Pancreas (tissue), 10 donors: ENCODE results near the gene GPR139. TPM values are rescaled to one million over a fixed set of nuclear protein-coding genes. Genes with fewer than 3 reads are reported as not detected.

Source experiments
- ATAC-seq, 4 donors: fragments of 200-7000 bp; cut with Tn5 transposase; one replicate each; pipeline versions ENCODE4 v1.8.0 to v1.9.1; 2020; ENCODE audit warnings: mild to moderate bottlenecking in 4 of 4, moderate library complexity in 4 of 4
- DNase-seq, 6 donors: peaks; one replicate each; pipeline ENCODE4 v3.0.0-alpha.2; 2020
- FAIRE-seq: peaks from 2 replicates; lab custom pipeline; 2012; peaks lifted over from hg19 to GRCh38; lab: Jason Lieb, UNC
- H3K27ac ChIP-seq, 4 donors: fragments of 200-600 bp; sonication (generic); 1 replicate in 3 of 4; 2 replicates in 1 of 4; pipeline versions ENCODE4 v1.5.0 to v1.8.0; 2020
- H3K27me3 ChIP-seq, 4 donors: fragments of 200-600 bp; one replicate each; pipeline ENCODE4 v1.8.0; 2021
- H3K36me3 ChIP-seq, 3 donors: fragments of 200-600 bp; sonication (generic) in 1 of 3; one replicate each; pipeline versions ENCODE4 v1.5.0 to v1.8.0; 2020 to 2021
- H3K4me1 ChIP-seq, 3 donors: fragments of 200-600 bp; one replicate each; pipeline ENCODE4 v1.8.0; 2021
- H3K4me3 ChIP-seq, 4 donors: fragments of 200-600 bp; sonication (generic) in 2 of 4; one replicate each; pipeline versions ENCODE4 v1.5.0 to v1.8.0; 2020 to 2021
- H3K9me3 ChIP-seq, 4 donors: fragments of 200-600 bp; one replicate each; pipeline ENCODE4 v1.8.0; 2021
- CTCF ChIP-seq, 4 donors: fragments of 200-600 bp; sonication (generic) in 3 of 4; IDR thresholded peaks; one replicate each; pipeline versions ENCODE4 v1.5.0 to v1.8.0; 2021; ENCODE audit warnings: antibody characterized with exemption in 4 of 4
- WGBS, 2 donors: extraction: QIAGEN DNeasy Blood & Tissue Kit; methylation state at CpG; one replicate each; pipeline ENCODE4 v1.1.7; 2013; 5-methylcytosine and 5-hydroxymethylcytosine counted together
- intact Hi-C, 3 donors: fragments of 100-400 bp; cut with DNase I; formaldehyde crosslinking; loops; one replicate each; pipeline versions ENCODE4 v1.11.1 to v1.14.2; 2022
- polyA plus RNA-seq, 2 donors: library from polyadenylated mRNA; stranded (reverse); fragments of 200-250 nt; gene quantifications; one replicate each; pipeline ENCODE4 v1.2.3, GENCODE V29; 2013
- total RNA-seq, 6 donors: library from RNA; stranded (reverse); fragmentation: NEBNext Ultra II Directional in 4 of 6; extraction: Animal tissue kit (Norgen Biotek cat#: 25700) in 4 of 6; gene quantifications; one replicate each; pipeline versions ENCODE4 v1.2.1 to v1.2.4, GENCODE V29; 2021 to 2023
- donor health status: healthy with polysubstance abuse.
- donor health status: DM: no; HTN: no; CAD: no; lungs with moderate emphysema.
- donor health status: DM: no; HTN: no; CAD: no.
- donor health status: control.
- donor health status: control.
- donor health status: Bipolar disorder and iron deficiency.
- donor health status: DM: yes; HTN: yes; CAD: no.
- donor health status: DM: no; HTN: no; CAD: no.
- donor health status: DM: no; HTN: no; CAD: no.
- donor health status: DM: yes; HTN: yes; CAD: no.

Gene GPR139
- total and polyA plus RNA-seq, 8 donors, result not detected

- TF ChIP-seq CTCF (IDR thresholded peaks at IDR 0.05), result no peak
- ATAC-seq, result no peak
These were observed 31.0 kb upstream of the GPR139 start for GRCh38 chr16:20104563-20105183.

GRCh38 chr16:20102521-20102920 is 28.8 kb upstream of the GPR139 start:
- 52 to 74% methylated on average over 1 of the region's 1 CpG for WGBS, 2 donors
- intact Hi-C loops, result no loop called here

More at GRCh38 chr16:20104563-20105183, 31.0 kb upstream of the GPR139 start:
- Histone ChIP-seq H3K4me3 (no peak overlapping the region), H3K9me3 (no peaks in the 10 kb centered on the region), H3K4me1 (no peaks in the 10 kb centered on the region), H3K27ac (no peak overlapping the region), H3K36me3 (no peaks in the 10 kb centered on the region), H3K27me3 (no peaks in the 10 kb centered on the region)
- intact Hi-C loops, result no loop called here
- DNase-seq (no peak), FAIRE-seq (no peak)
- 55 to 56% methylated on average over 4 of the region's 4 CpGs for WGBS, 2 donors

GRCh38 chr16:20102021-20102420 is 28.3 kb upstream of the GPR139 start:
- H3K36me3 ChIP-seq, result no peaks in the 10 kb centered on the region
- DNase-seq, result no peak
- no peak for ATAC-seq
- 53 to 71% methylated on average over 2 of the region's 2 CpGs for WGBS, 2 donors
- no peaks in the 10 kb centered on the region for H3K4me1 ChIP-seq
- intact Hi-C loops, result no loop called here
- no peaks in the 10 kb centered on the region for H3K27me3 ChIP-seq
- no peaks in the 10 kb centered on the region for H3K9me3 ChIP-seq
- H3K4me3 ChIP-seq, result no peak overlapping the region
- H3K27ac ChIP-seq, result no peak overlapping the region
- no peak for FAIRE-seq
- TF ChIP-seq CTCF (IDR thresholded peaks at IDR 0.05), result no peak

More at GRCh38 chr16:20102521-20102920, 28.8 kb upstream of the GPR139 start:
- no peaks in the 10 kb centered on the region for H3K4me1 ChIP-seq
- H3K4me3 ChIP-seq, result no peak overlapping the region
- no peaks in the 10 kb centered on the region for H3K9me3 ChIP-seq
- FAIRE-seq, result no peak
- H3K36me3 ChIP-seq, result no peaks in the 10 kb centered on the region
- no peaks in the 10 kb centered on the region for H3K27me3 ChIP-seq
- ATAC-seq, result no peak
- no peak for TF ChIP-seq CTCF (IDR thresholded peaks at IDR 0.05)
- H3K27ac ChIP-seq, result no peak overlapping the region
- no peak for DNase-seq

- peak in 3 of 4 donors; percentile 56 to 85 (median 78) for ATAC-seq
- Histone ChIP-seq H3K9me3 (no peaks in the 10 kb centered on the region), H3K36me3 (no peaks in the 10 kb centered on the region), H3K4me1 (no peaks in the 10 kb centered on the region), H3K4me3 (no peak overlapping the region), H3K27ac (peak overlapping the region in 1 of 4 donors; percentile 18), H3K27me3 (no peaks in the 10 kb centered on the region)
- 21 to 22% methylated on average over 4 of the region's 4 CpGs for whole genome bisulfite sequencing, 2 donors
- DNase-seq, result peak in 1 of 6 donors; percentile 14
- TF ChIP-seq CTCF (IDR thresholded peaks at IDR 0.05), result no peak
- FAIRE-seq, result no peak
- intact Hi-C loops, result no loop called here
These were observed 25.7 kb upstream of the GPR139 start for GRCh38 chr16:20099375-20099774.

GRCh38 chr16:20094157-20094556 is 20.5 kb upstream of the GPR139 start:
- 52 to 58% methylated on average over 3 of the region's 3 CpGs for WGBS, 2 donors

More at GRCh38 chr16:20094157-20094556, 20.5 kb upstream of the GPR139 start:
- intact Hi-C loops, result no loop called here
- Histone ChIP-seq H3K4me1 (no peaks in the 10 kb centered on the region), H3K27me3 (no peaks in the 10 kb centered on the region), H3K36me3 (no peaks in the 10 kb centered on the region), H3K27ac (no peak overlapping the region), H3K4me3 (no peak overlapping the region), H3K9me3 (no peaks in the 10 kb centered on the region)
- FAIRE-seq (no peak), ATAC-seq (no peak), DNase-seq (no peak)
- no peak for TF ChIP-seq CTCF (IDR thresholded peaks at IDR 0.05)
